AG04449 (cell line): Measurements from ENCODE around the gene CHRNB1.
"Not testable (repeated sequence)": the region's sequence is repeated elsewhere in the genome, so short reads cannot be mapped to it uniquely, and the experiment has no call there.

Source experiments
- CTCF ChIA-PET: fragments of 350-600 bp; formaldehyde crosslinking; extraction: SDS; loops from one replicate; lab custom pipeline; 2021; ENCODE audit warnings: antibody characterized with exemption; lab: Yijun Ruan, JAX
- POLR2A ChIA-PET: fragments of 400-600, 350-600 bp; formaldehyde crosslinking; extraction: SDS; loops from one replicate; lab custom pipeline; 2020; ENCODE audit warnings: antibody characterized with exemption, inconsistent platforms; lab: Yijun Ruan, JAX
- DNase-seq: peaks from one replicate; pipeline ENCODE4 v3.0.0-alpha.2; 2010; ENCODE audit warnings: low read depth, low spot score
- H3K4me3 ChIP-seq: 2 replicates; pipeline ENCODE4 v1.5.1; 2011; ENCODE audit warnings: low read depth, mild to moderate bottlenecking, control low read depth, low read length
- TF ChIP-seq, protein P1 (sequence below): IDR thresholded peaks from one replicate; pipeline ENCODE4 v1.5.1; 2011; ENCODE audit warnings: mild to moderate bottlenecking, moderate library complexity, low read length, control low read depth, inconsistent platforms; ENCODE audit not compliant: insufficient read depth; ENCODE audit errors: missing control alignments

CHRNB1 gene

DNA sequence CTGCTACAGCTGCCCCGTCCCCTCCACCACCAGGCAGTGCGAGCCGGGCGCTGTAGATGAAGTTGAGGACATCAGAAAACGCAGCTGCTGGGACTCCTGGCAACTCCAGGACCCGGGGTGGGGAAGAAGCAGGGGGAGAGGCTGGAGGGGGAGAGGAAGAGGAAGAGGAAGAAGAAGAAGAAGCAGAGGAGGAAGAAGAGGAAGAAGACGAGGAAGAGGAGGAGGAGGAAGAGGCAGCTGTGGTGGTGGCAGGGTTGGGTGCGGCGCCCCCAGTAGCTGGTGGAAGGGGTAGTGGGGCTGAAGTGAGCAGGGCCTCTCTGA is 21.4 kb downstream of the CHRNB1 start:
- POLR2A ChIA-PET: interaction anchor here (1.1 to 1.4 kb wide), 2 partner anchors 10 to 11 kb away, joined by 4 to 8 read pairs; no protein-coding TSS in a partner anchor
- no peak overlapping the region for H3K4me3 ChIP-seq
- CTCF ChIA-PET: interaction anchor here (1.2 to 2.8 kb wide), 2 partner anchors 9 to 95 kb away, joined by 4 to 8 read pairs; partner anchors contain the start of gene SENP3
- no peak for DNase-seq
- TF ChIP-seq, protein P1, sequence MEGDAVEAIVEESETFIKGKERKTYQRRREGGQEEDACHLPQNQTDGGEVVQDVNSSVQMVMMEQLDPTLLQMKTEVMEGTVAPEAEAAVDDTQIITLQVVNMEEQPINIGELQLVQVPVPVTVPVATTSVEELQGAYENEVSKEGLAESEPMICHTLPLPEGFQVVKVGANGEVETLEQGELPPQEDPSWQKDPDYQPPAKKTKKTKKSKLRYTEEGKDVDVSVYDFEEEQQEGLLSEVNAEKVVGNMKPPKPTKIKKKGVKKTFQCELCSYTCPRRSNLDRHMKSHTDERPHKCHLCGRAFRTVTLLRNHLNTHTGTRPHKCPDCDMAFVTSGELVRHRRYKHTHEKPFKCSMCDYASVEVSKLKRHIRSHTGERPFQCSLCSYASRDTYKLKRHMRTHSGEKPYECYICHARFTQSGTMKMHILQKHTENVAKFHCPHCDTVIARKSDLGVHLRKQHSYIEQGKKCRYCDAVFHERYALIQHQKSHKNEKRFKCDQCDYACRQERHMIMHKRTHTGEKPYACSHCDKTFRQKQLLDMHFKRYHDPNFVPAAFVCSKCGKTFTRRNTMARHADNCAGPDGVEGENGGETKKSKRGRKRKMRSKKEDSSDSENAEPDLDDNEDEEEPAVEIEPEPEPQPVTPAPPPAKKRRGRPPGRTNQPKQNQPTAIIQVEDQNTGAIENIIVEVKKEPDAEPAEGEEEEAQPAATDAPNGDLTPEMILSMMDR: no peak

DNA sequence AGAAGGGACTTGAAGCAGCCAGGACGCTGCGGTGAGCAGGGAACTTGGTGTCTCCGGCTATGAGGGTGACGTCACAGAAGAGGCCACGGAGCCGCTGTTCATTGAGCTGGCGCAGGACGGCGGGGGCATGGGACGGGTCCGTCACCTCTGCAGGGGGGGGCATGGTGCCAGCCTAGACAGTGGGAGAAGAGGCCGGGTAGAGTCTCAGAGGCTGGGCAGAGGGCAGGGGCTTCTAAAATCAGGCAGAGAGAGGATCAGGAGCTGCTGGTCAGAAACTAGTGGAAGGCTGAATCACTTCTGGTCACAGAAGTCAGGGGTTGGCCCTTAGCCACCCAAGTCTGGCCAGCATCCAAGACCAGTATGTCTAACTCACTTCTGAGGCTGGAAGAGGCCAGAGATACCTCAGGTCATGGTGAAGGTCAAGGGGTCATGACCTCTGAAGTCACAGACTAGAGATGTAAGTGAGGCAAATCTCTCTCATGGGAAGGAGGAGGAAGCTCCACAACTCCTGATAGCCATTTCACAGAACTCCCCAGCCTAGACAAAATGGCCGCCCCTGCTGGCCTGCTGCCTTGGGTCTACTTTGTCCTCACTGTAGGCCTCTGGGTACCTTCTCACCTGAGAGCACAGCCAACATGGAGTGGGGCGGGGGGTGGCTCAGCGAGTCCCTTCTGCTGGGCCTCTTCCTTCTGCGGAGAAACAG is 21.9 kb downstream of the CHRNB1 start:
- no peak for DNase-seq
- TF ChIP-seq, protein P1: no peak
- CTCF ChIA-PET: interaction anchor here (0.9 to 2.8 kb wide), 3 partner anchors 9 to 94 kb away, joined by 4 to 8 read pairs (median 4); partner anchors contain the start of gene SENP3
- no peak overlapping the region for H3K4me3 ChIP-seq
- POLR2A ChIA-PET: interaction anchor here (1.1 to 1.4 kb wide), 2 partner anchors 9 to 12 kb away, joined by 4 to 8 read pairs; no protein-coding TSS in a partner anchor

DNA sequence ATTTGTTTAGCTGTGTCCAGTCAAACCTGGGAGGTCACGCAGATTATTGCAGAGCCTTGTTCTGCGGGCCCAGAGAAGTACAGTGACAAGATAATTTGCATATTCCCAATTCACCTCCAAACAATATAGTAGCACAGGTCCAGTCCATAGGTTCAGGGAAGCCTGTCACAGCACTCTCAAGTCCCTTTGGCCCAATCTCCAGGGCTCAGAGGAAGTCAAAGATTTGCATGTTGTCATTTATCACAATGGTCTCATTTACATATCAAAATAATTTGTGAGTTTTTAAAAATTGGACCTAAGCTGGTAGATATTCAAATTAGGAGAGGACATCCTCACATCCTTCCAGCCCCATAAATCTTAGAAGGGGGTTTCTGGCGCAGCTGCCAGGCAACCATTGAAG is 22.6 kb downstream of the CHRNB1 start:
- TF ChIP-seq, protein P1: no peak
- no peak for DNase-seq
- ChIA-PET CTCF (interaction anchor here (0.9 to 1.2 kb wide), 2 partner anchors 8 to 31 kb away, joined by 4 read pairs; no protein-coding TSS in a partner anchor), POLR2A (interaction anchor here (1.4 kb wide), 1 partner anchor 8 kb away, joined by 4 read pairs; no protein-coding TSS in a partner anchor)
- H3K4me3 ChIP-seq: no peak overlapping the region

GRCh38 chr17:7468290-7468689 is 23.4 kb downstream of the CHRNB1 start:
- CTCF ChIA-PET: no interaction called here
- POLR2A ChIA-PET: no interaction called here

DNA sequence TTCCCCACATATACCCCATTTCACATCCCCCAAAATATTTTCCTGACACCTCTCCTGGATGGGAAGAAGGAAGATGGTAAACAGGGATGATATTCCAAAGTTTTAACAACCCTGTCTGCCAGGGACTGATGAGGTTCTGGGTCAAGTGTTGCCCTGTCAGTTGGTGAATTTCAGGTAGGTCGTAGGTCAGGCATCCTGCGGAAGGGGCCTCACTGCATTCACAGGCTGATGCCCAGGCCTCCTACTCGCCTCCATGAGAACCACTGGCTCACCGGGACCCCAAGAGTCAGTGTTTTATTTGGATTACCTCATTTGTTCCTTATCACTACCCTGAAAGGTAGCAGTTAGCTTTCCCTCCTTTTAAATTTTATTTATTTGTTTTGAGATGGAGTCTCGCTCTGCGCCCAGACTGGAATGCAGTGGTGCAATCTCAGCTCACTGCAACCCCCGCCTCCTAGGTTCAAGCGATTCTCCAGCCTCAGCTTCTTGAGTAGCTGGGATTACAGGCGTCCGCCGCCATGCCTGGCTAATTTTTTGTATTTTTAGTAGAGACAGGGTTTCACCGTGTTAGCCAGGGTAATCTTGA is 24.0 kb downstream of the CHRNB1 start:
- DNase-seq: no peak
- CTCF ChIA-PET: no interaction called here
- TF ChIP-seq, protein P1: no peak
- POLR2A ChIA-PET: no interaction called here
- H3K4me3 ChIP-seq: no peak overlapping the region

More at GRCh38 chr17:7468290-7468689, 23.4 kb downstream of the CHRNB1 start:
- TF ChIP-seq, protein P1: no peak
- no peak for DNase-seq
- H3K4me3 ChIP-seq: no peak overlapping the region

DNA sequence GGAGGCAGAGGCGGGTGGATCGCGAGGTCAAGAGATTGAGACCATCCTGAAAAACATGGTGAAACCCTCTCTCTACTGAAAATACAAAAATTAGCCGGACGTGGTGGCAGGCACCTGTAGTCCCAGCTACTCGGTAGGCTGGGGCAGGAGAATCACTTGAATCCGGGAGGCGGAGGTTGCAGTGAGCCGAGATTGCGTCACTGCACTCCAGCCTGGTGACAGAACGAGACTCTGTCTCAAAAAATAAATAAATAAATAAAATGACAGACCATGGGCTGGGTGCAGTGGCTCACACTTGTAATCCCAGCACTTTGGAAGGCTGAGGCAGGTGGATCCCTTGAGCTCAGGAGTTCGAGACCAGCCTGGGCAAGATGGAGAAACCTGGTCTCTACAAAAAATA is 25.0 kb downstream of the CHRNB1 start:
- POLR2A ChIA-PET, DNase-seq, H3K4me3 ChIP-seq: not testable (repeated sequence)
- CTCF ChIA-PET: interaction anchor here (2.0 kb wide), 1 partner anchor 33 kb away, joined by 7 read pairs; no protein-coding TSS in a partner anchor

GRCh38 chr17:7470457-7470973 is 25.7 kb downstream of the CHRNB1 start:
- H3K4me3 ChIP-seq, DNase-seq, POLR2A ChIA-PET: not testable (repeated sequence)
- CTCF ChIA-PET: interaction anchor here (1.4 to 2.0 kb wide), 2 partner anchors 34 to 90 kb away, joined by 5 to 7 read pairs; no protein-coding TSS in a partner anchor
